WTC11 (cell line): ENCODE data around the gene MYH11. TPM values are rescaled to one million over a fixed set of nuclear protein-coding genes. Genes with fewer than 3 reads are reported as not detected.
A peak's percentile ranks its signal among the peaks of the same experiment; 100 is the strongest.
"Not testable (repeated sequence)": the region's sequence is repeated elsewhere in the genome, so short reads cannot be mapped to it uniquely, and the experiment has no call there.

ENCODE experiments used
- ATAC-seq: fragments of 200-7000 bp; cut with Tn5 transposase; 2 replicates; pipeline ENCODE4 v1.10.0; 2021; ENCODE audit warnings: mild to moderate bottlenecking, moderate library complexity
- CTCF ChIA-PET: fragments of 300-600 bp; sonication (Branson Sonifier 250); formaldehyde crosslinking; loops from one replicate; lab custom pipeline; 2021; ENCODE audit warnings: antibody characterized with exemption; lab: Charles Lee
- POLR2A ChIA-PET: fragments of 350-600 bp; sonication (Branson Sonifier 250); formaldehyde crosslinking; loops from one replicate; lab custom pipeline; 2021; ENCODE audit warnings: antibody characterized with exemption; lab: Charles Lee
- DNase-seq: peaks from one replicate; pipeline ENCODE4 v3.0.0; 2021; ENCODE audit warnings: low spot score
- H3K27ac Mint-ChIP-seq: 2 replicates; pipeline ENCODE4 v1.8.0; 2021; ENCODE audit warnings: mixed read lengths
- H3K27me3 Mint-ChIP-seq: 2 replicates; pipeline ENCODE4 v1.8.0; 2021; ENCODE audit warnings: low read depth, mild to moderate bottlenecking, moderate library complexity, mixed read lengths
- H3K36me3 Mint-ChIP-seq: 2 replicates; pipeline ENCODE4 v1.8.0; 2021; ENCODE audit warnings: mixed read lengths
- H3K4me1 Mint-ChIP-seq: 2 replicates; pipeline ENCODE4 v1.8.0; 2022; ENCODE audit warnings: mixed read lengths
- H3K4me3 Mint-ChIP-seq: 2 replicates; pipeline ENCODE4 v1.8.0; 2021; ENCODE audit warnings: mild to moderate bottlenecking, moderate library complexity, mixed read lengths
- H3K9me3 Mint-ChIP-seq: 2 replicates; pipeline ENCODE4 v1.8.0; 2021; ENCODE audit warnings: mixed read lengths
- CREB1 ChIP-seq: sonication (generic); formaldehyde crosslinking; IDR thresholded peaks from 2 replicates; pipeline ENCODE4 v1.8.0; 2023; ENCODE audit warnings: mild to moderate bottlenecking, missing genetic modification reagents
- ETV6 ChIP-seq: sonication (generic); formaldehyde crosslinking; IDR thresholded peaks from 2 replicates; pipeline ENCODE4 v1.8.1; 2022; ENCODE audit warnings: mild to moderate bottlenecking, missing genetic modification reagents
- GABPB1 ChIP-seq: sonication (generic); formaldehyde crosslinking; IDR thresholded peaks from 2 replicates; pipeline ENCODE4 v1.8.1; 2023; ENCODE audit warnings: mild to moderate bottlenecking, missing genetic modification reagents
- JAZF1 ChIP-seq: fragments of 250-450 bp; sonication (Bioruptor Pico); IDR thresholded peaks from 2 replicates; pipeline ENCODE4 v1.9.0; 2021; ENCODE audit warnings: moderate library complexity, mild to moderate bottlenecking, inconsistent platforms
- RORB ChIP-seq: fragments of 250-450 bp; sonication (Bioruptor Pico); IDR thresholded peaks from 2 replicates; pipeline ENCODE4 v1.9.0; 2021; ENCODE audit warnings: mild to moderate bottlenecking
- ZNF423 ChIP-seq: fragments of 250-450 bp; sonication (Bioruptor Pico); IDR thresholded peaks from 2 replicates; pipeline ENCODE4 v2.1.2; 2022; ENCODE audit warnings: mild to moderate bottlenecking, moderate library complexity
- total RNA-seq: library from RNA; stranded (reverse); gene quantifications from 3 replicates; pipeline ENCODE4 v1.2.3, GENCODE V29; 2021
- TF ChIP-seq, protein P1 (sequence below): fragments of 250-450 bp; sonication (Bioruptor Pico); IDR thresholded peaks from 2 replicates; pipeline ENCODE4 v1.9.0; 2021; ENCODE audit warnings: mild to moderate bottlenecking, borderline replicate concordance
- TF ChIP-seq, protein P2 (sequence below): sonication (generic); formaldehyde crosslinking; IDR thresholded peaks from 2 replicates; pipeline ENCODE4 v1.8.1; 2023; ENCODE audit warnings: mild to moderate bottlenecking, missing genetic modification reagents, borderline replicate concordance

Gene MYH11
- total RNA-seq, 1 experiment from 2014 or later: 0.74 TPM

DNA sequence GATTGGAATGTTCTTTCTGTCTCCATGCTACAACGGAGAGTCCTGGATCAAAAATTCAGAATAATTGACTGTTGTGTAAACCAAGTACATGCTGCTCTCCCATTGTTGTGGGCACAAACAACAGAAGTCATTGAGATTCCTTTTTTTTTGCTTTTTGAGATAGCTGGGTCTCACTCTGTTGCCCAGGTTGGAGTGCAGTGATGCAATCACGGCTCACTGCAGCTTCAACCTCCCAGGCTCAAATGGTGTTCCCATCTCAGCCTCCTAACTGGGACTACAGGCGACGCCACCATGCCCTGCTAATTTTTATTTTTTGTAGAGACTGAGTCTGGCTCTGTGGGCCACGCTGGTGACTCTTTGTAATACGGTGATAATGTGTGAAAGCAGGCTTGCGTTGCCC, 182.3 kb downstream of the MYH11 start:
- no peaks in the 10 kb centered on the region for H3K9me3 Mint-ChIP-seq
- DNase-seq (no peak), ATAC-seq (no peak)
- H3K27me3 Mint-ChIP-seq: no peaks in the 10 kb centered on the region
- H3K27ac Mint-ChIP-seq: no peak overlapping the region
- ChIA-PET CTCF (interaction anchor here (0.7 to 0.8 kb wide), 2 partner anchors 114 to 166 kb away, joined by 3 read pairs; no protein-coding TSS in a partner anchor), POLR2A (no interaction called here)
- H3K36me3 Mint-ChIP-seq: peaks cover 18% of the 10 kb centered on the region
- no peak overlapping the region for H3K4me3 Mint-ChIP-seq
- peaks cover 3% of the 10 kb centered on the region; the same call in 1 of the 2 replicates for H3K4me1 Mint-ChIP-seq
- TF ChIP-seq CREB1 (CRISPR knock-in tag) (no peak), GABPB1 (CRISPR knock-in tag) (peak; percentile 33; the same call in 1 of the 2 replicates), RORB (no peak)
- TF ChIP-seq, all 79 proteins: peak for 1

DNA sequence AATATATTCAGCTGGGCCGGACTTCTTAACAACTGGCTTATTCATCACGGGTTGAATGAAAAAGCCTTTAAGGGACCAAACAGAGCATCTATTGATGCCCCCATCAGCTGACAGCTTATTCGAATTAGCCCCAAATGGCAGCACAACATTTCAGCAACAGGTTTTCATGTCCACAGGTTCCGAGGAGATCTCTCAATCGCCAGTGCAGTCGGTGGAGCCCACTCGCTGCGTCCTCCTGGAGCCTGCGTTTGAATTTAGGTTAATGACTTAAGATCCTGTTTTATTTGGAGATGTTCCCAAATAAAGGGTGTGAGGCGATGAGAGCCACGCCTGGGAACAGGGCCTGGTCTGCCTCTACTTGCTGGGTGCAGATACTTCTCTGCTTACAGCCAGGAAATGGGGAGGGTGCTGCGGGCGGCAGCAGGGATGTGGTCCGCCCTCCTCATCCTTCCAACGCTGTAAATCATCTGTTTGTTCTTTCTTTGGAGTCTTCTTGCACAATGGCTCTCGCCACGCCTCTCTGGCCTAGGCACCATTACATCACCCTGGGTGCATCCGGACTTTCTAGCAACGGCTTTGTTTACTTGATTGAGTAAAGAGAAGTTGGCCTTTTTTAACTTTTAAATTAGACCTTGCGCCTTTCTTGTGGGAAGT, 184.2 kb downstream of the MYH11 start:
- DNase-seq (no peak), ATAC-seq (no peak)
- Mint-ChIP-seq H3K27me3 (no peaks in the 10 kb centered on the region), H3K36me3 (peaks cover 13% of the 10 kb centered on the region), H3K27ac (no peak overlapping the region; the same call in 1 of the 2 replicates), H3K4me3 (no peak overlapping the region), H3K4me1 (peaks cover 3% of the 10 kb centered on the region; the same call in 1 of the 2 replicates), H3K9me3 (no peaks in the 10 kb centered on the region)
- TF ChIP-seq GABPB1 (CRISPR knock-in tag) (peak; percentile 99), JAZF1 (CRISPR knock-in tag) (no peak)
- CTCF ChIA-PET: interaction anchor here (1.5 kb wide), 1 partner anchor 10 kb away, joined by 12 read pairs; no protein-coding TSS in a partner anchor
- POLR2A ChIA-PET: no interaction called here

DNA sequence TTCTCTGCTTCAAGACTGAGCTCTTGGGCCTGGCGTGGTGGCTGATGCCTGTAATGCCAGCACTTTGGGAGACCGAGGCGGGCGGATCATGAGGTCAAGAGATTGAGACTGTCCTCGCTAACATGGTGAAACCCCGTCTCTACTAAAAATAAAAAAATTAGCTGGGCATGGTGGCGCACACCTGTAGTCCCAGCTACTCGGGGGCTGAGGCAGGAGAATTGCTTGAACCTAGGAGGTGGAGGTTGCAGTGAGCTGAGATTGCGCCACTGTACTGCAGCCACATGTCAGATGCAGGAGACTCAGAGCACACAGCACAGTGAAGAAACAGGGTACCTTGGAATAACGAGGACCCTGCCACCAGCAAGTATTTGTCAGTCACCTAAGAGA, 184.7 kb downstream of the MYH11 start:
- H3K27me3 Mint-ChIP-seq, DNase-seq, H3K27ac Mint-ChIP-seq, H3K4me3 Mint-ChIP-seq, H3K9me3 Mint-ChIP-seq, H3K4me1 Mint-ChIP-seq, ATAC-seq, POLR2A ChIA-PET: not testable (repeated sequence)
- CTCF ChIA-PET: interaction anchor here (0.8 to 1.5 kb wide), 2 partner anchors 11 to 150 kb away, joined by 4 to 12 read pairs; no protein-coding TSS in a partner anchor
- peaks cover 17% of the 10 kb centered on the region for H3K36me3 Mint-ChIP-seq

DNA sequence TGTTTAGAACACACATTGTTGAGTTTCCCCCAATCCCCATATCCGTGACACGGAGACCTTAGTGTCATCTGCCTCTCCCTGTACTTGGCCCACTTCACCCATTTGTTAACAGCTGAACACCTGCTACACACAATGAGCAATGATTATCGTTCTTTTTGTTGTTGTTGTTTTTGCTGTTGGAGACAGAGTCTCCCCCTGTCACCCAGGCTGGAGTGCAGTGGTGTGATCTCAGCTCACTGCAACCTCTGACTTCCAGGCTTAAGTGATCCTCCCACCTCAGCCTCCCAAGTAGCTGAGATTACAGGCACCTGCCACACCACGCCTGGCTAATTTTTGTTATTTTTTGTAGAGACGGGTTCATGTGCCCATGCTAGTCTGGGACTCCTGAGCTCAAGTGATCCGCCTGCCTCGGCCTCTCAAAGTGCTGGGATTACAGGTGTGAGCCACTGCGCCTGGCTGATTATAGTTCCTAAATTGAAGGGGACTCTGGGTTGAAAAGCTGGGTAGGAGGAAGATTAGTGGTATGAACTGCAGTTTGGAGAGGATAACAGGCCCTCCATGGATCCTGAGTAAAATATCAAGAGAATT, 185.2 kb downstream of the MYH11 start:
- peaks cover 3% of the 10 kb centered on the region; the same call in 1 of the 2 replicates for H3K4me1 Mint-ChIP-seq
- POLR2A ChIA-PET: no interaction called here
- DNase-seq (no peak), ATAC-seq (no peak)
- H3K27me3 Mint-ChIP-seq: no peaks in the 10 kb centered on the region
- H3K36me3 Mint-ChIP-seq: peaks cover 19% of the 10 kb centered on the region
- H3K4me3 Mint-ChIP-seq: no peak overlapping the region
- TF ChIP-seq ZNF423 (no peak), ETV6 (CRISPR knock-in tag) (no peak)
- TF ChIP-seq, protein P1, sequence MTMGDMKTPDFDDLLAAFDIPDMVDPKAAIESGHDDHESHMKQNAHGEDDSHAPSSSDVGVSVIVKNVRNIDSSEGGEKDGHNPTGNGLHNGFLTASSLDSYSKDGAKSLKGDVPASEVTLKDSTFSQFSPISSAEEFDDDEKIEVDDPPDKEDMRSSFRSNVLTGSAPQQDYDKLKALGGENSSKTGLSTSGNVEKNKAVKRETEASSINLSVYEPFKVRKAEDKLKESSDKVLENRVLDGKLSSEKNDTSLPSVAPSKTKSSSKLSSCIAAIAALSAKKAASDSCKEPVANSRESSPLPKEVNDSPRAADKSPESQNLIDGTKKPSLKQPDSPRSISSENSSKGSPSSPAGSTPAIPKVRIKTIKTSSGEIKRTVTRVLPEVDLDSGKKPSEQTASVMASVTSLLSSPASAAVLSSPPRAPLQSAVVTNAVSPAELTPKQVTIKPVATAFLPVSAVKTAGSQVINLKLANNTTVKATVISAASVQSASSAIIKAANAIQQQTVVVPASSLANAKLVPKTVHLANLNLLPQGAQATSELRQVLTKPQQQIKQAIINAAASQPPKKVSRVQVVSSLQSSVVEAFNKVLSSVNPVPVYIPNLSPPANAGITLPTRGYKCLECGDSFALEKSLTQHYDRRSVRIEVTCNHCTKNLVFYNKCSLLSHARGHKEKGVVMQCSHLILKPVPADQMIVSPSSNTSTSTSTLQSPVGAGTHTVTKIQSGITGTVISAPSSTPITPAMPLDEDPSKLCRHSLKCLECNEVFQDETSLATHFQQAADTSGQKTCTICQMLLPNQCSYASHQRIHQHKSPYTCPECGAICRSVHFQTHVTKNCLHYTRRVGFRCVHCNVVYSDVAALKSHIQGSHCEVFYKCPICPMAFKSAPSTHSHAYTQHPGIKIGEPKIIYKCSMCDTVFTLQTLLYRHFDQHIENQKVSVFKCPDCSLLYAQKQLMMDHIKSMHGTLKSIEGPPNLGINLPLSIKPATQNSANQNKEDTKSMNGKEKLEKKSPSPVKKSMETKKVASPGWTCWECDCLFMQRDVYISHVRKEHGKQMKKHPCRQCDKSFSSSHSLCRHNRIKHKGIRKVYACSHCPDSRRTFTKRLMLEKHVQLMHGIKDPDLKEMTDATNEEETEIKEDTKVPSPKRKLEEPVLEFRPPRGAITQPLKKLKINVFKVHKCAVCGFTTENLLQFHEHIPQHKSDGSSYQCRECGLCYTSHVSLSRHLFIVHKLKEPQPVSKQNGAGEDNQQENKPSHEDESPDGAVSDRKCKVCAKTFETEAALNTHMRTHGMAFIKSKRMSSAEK: no peak
- TF ChIP-seq, protein P2, sequence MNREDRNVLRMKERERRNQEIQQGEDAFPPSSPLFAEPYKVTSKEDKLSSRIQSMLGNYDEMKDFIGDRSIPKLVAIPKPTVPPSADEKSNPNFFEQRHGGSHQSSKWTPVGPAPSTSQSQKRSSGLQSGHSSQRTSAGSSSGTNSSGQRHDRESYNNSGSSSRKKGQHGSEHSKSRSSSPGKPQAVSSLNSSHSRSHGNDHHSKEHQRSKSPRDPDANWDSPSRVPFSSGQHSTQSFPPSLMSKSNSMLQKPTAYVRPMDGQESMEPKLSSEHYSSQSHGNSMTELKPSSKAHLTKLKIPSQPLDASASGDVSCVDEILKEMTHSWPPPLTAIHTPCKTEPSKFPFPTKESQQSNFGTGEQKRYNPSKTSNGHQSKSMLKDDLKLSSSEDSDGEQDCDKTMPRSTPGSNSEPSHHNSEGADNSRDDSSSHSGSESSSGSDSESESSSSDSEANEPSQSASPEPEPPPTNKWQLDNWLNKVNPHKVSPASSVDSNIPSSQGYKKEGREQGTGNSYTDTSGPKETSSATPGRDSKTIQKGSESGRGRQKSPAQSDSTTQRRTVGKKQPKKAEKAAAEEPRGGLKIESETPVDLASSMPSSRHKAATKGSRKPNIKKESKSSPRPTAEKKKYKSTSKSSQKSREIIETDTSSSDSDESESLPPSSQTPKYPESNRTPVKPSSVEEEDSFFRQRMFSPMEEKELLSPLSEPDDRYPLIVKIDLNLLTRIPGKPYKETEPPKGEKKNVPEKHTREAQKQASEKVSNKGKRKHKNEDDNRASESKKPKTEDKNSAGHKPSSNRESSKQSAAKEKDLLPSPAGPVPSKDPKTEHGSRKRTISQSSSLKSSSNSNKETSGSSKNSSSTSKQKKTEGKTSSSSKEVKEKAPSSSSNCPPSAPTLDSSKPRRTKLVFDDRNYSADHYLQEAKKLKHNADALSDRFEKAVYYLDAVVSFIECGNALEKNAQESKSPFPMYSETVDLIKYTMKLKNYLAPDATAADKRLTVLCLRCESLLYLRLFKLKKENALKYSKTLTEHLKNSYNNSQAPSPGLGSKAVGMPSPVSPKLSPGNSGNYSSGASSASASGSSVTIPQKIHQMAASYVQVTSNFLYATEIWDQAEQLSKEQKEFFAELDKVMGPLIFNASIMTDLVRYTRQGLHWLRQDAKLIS (CRISPR knock-in tag): no peak
- CTCF ChIA-PET: interaction anchor here (0.8 to 1.5 kb wide), 2 partner anchors 11 to 150 kb away, joined by 4 to 12 read pairs; no protein-coding TSS in a partner anchor
- no peak overlapping the region; the same call in 1 of the 2 replicates for H3K27ac Mint-ChIP-seq
- H3K9me3 Mint-ChIP-seq: no peaks in the 10 kb centered on the region
